ENCODE results near the gene KIF26B.
"Not testable (repeated sequence)": the region's sequence is repeated elsewhere in the genome, so short reads cannot be mapped to it uniquely, and the experiment has no call there.

Gene KIF26B

DNA sequence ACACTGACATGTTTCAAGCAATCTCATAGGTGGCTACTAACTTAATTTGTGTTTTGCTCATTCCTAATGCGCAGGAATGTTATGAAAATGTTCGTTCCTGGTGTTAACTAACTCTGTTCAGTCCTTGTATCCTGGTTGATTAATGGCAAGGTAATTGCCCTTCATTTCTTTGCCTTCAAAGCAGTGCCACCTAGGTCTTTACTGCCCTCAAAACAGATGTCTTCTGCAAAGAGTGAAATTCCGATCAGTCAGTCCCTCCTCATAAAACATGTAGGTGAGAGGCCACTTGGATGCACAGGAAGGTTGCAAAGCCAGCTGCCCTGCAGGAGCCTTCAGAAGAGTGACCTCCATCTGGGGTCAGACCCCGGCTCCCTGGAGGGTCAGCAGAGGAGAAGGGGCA, 179.4 kb downstream of the KIF26B start:
- Histone ChIP-seq H3K27me3 (ENCODE audit: control insufficient read depth, insufficient read depth, low read length) (no peaks in the 10 kb centered on the region), H3K27ac (ENCODE audit: low read depth, low read length) (no peak overlapping the region), H3K4me3 (ENCODE audit: low read length) (no peak overlapping the region), H3K9ac (ENCODE audit: low read length) (no peak overlapping the region), H3K4me1 (ENCODE audit: control insufficient read depth, insufficient read depth, low read length) (no peaks in the 10 kb centered on the region), H3K36me3 (ENCODE audit: control insufficient read depth, insufficient read depth, low read length) (no peaks in the 10 kb centered on the region)

DNA sequence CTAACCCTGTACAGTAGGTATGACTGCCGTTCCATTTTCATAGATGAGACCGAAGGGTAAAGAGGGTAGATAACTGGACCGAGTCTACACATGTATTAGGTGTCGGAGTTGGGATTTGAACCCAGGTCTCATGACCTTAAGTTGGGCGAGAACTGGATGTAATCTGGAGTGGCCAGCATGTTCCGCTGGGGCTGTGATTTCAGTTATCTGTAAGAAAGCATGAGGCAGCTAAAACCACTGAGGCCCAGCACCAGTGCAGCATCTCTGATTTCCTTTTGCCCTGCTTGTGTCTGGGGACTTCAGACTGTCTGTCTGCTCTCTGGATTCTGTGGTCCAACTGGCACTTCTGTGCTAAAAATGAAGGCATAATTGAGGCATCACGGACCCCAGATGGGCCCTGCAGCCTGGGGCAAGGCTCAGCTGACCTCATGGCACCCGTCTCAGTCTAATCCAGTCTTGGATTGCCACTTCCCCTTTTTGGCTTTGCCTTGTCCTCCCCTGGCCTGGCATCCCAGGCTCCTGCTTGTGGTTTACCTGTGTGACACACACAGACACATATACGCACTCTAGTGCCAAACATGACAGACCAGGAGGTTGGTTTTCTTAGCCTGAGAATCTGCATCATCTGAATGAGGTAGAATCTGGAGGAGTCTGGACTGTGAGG, 180.2 kb downstream of the KIF26B start:
- H3K4me1 ChIP-seq (ENCODE audit: control insufficient read depth, insufficient read depth, low read length) = no peaks in the 10 kb centered on the region
- no peaks in the 10 kb centered on the region for H3K27me3 ChIP-seq (ENCODE audit: control insufficient read depth, insufficient read depth, low read length)
- no peak overlapping the region for H3K9ac ChIP-seq (ENCODE audit: low read length)
- H3K27ac ChIP-seq (ENCODE audit: low read depth, low read length) = no peak overlapping the region
- H3K4me3 ChIP-seq (ENCODE audit: low read length) = no peak overlapping the region
- H3K36me3 ChIP-seq (ENCODE audit: control insufficient read depth, insufficient read depth, low read length) = no peaks in the 10 kb centered on the region

DNA sequence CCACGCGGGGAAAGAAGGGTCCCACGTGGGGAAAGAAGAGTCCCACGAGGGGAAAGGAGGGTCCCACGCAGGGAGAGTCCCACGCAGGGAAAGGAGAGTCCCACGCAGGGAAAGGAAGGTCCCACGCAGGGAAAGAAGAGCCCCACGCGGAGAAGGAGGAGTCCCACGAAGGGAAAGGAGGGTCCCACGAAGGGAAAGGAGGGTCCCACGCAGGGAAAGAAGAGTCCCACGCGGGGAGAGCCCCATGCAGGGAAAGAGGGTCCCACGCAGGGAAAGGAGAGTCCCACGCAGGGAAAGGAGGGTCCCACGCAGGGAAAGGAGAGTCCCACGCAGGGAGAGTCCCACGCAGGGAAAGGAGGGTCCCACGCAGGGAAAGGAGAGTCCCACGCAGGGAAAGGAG, 180.9 kb downstream of the KIF26B start:
- H3K36me3 ChIP-seq (ENCODE audit: control insufficient read depth, insufficient read depth, low read length); H3K27me3 ChIP-seq (ENCODE audit: control insufficient read depth, insufficient read depth, low read length); H3K27ac ChIP-seq (ENCODE audit: low read depth, low read length); H3K9ac ChIP-seq (ENCODE audit: low read length); H3K4me1 ChIP-seq (ENCODE audit: control insufficient read depth, insufficient read depth, low read length); H3K4me3 ChIP-seq (ENCODE audit: low read length): not testable (repeated sequence)

DNA sequence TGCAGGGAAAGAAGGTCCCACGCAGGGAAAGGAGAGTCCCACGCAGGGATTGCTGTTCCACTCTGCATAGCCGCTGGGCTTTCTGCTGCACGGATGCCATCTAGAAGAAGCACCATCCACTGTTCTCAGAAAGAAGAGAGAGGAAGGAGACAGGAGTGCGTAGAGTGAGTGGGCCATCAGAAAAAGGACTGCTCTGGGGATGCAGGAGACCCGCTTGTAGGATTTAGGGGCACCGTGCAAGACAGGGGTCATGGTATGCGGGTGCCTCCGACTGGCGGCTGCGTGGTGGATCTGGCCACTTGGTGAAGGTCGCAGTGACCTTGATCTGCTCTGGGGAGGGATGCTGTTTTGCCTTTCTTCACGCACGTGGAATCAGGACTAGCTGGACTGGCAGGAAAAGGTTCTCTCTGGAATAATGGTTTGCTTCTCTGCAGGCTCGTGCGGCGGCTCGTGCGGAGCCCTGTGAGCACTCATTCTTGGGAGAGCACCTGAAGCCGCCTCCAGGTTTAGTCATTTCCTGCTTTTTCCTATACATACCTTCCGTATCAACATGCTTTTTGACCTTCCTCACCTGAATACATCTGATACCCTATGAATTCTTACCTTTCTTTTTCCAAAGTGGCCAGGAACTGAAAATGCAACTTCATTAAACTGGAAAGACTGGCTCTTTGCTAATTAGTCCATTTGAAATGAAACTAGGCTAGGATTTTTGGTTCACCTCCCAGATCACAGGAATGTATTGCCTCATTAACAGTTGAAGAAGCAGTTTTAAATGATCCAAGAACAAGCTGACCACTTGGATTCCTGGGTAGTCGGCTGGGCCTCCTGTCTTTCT, 181.6 kb downstream of the KIF26B start:
- Histone ChIP-seq H3K9ac (ENCODE audit: low read length) (no peak overlapping the region), H3K4me3 (ENCODE audit: low read length) (no peak overlapping the region), H3K36me3 (ENCODE audit: control insufficient read depth, insufficient read depth, low read length) (no peaks in the 10 kb centered on the region), H3K4me1 (ENCODE audit: control insufficient read depth, insufficient read depth, low read length) (no peaks in the 10 kb centered on the region), H3K27ac (ENCODE audit: low read depth, low read length) (no peak overlapping the region), H3K27me3 (ENCODE audit: control insufficient read depth, insufficient read depth, low read length) (no peaks in the 10 kb centered on the region)

GRCh38 chr1:245336984-245337355, 182.2 kb downstream of the KIF26B start:
- H3K36me3 ChIP-seq (ENCODE audit: control insufficient read depth, insufficient read depth, low read length); H3K4me1 ChIP-seq (ENCODE audit: control insufficient read depth, insufficient read depth, low read length); H3K27me3 ChIP-seq (ENCODE audit: control insufficient read depth, insufficient read depth, low read length); H3K9ac ChIP-seq (ENCODE audit: low read length); H3K4me3 ChIP-seq (ENCODE audit: low read length); H3K27ac ChIP-seq (ENCODE audit: low read depth, low read length): not testable (repeated sequence)

DNA sequence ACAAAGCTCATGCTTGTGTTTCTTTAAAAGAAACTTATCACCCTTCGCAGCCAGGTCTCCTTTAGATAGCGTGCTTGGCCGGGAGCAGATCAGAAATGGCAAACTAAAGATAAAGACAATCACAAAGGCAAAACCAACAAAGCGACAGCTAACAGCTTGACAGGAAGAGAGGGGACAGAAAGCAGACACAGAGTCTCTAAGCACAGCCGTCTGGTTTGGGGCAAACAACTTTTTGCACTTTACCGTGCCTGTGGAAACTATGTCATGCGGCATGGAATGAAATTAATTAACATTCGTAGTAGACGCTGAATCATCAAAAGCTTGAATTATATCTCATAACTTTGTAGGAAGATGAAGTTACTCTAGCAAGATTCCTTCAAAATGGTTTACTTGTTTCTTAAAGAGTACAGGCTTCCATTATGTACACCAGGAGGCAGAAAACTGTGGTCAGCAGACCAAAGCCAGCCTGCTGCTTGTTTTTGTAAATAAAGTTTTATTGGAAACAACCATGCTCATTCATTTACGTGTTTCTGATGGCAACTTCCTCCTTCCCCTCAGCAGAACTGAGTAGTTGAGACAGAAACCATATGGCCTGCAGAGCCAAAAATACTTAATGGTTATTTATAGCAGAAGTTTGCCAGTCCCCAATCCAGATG, 183.2 kb downstream of the KIF26B start:
- Histone ChIP-seq H3K4me3 (ENCODE audit: low read length) (no peak overlapping the region), H3K4me1 (ENCODE audit: control insufficient read depth, insufficient read depth, low read length) (no peaks in the 10 kb centered on the region), H3K27ac (ENCODE audit: low read depth, low read length) (no peak overlapping the region)

GRCh38 chr1:245338485-245338877, 183.7 kb downstream of the KIF26B start:
- no peak overlapping the region for H3K27ac ChIP-seq (ENCODE audit: low read depth, low read length)
- H3K4me3 ChIP-seq (ENCODE audit: low read length) = no peak overlapping the region
- no peaks in the 10 kb centered on the region for H3K27me3 ChIP-seq (ENCODE audit: control insufficient read depth, insufficient read depth, low read length)
- no peaks in the 10 kb centered on the region for H3K36me3 ChIP-seq (ENCODE audit: control insufficient read depth, insufficient read depth, low read length)
- H3K4me1 ChIP-seq (ENCODE audit: control insufficient read depth, insufficient read depth, low read length) = no peaks in the 10 kb centered on the region
- no peak overlapping the region for H3K9ac ChIP-seq (ENCODE audit: low read length)

More for the DNA sequence above, 183.2 kb downstream of the KIF26B start:
- H3K27me3 ChIP-seq (ENCODE audit: control insufficient read depth, insufficient read depth, low read length) = no peaks in the 10 kb centered on the region
- H3K9ac ChIP-seq (ENCODE audit: low read length) = no peak overlapping the region
- no peaks in the 10 kb centered on the region for H3K36me3 ChIP-seq (ENCODE audit: control insufficient read depth, insufficient read depth, low read length)

GRCh38 chr1:245341743-245342142, 187.0 kb downstream of the KIF26B start:
- no peak overlapping the region for H3K9ac ChIP-seq (ENCODE audit: low read length)
- H3K27me3 ChIP-seq (ENCODE audit: control insufficient read depth, insufficient read depth, low read length) = no peaks in the 10 kb centered on the region
- no peaks in the 10 kb centered on the region for H3K36me3 ChIP-seq (ENCODE audit: control insufficient read depth, insufficient read depth, low read length)
- no peak overlapping the region for H3K27ac ChIP-seq (ENCODE audit: low read depth, low read length)
- no peaks in the 10 kb centered on the region for H3K4me1 ChIP-seq (ENCODE audit: control insufficient read depth, insufficient read depth, low read length)
- H3K4me3 ChIP-seq (ENCODE audit: low read length) = no peak overlapping the region

GRCh38 chr1:245345191-245345884, 190.6 kb downstream of the KIF26B start:
- no peak overlapping the region for H3K9ac ChIP-seq (ENCODE audit: low read length)
- no peak overlapping the region for H3K4me3 ChIP-seq (ENCODE audit: low read length)
- no peak overlapping the region for H3K27ac ChIP-seq (ENCODE audit: low read depth, low read length)
- H3K36me3 ChIP-seq (ENCODE audit: control insufficient read depth, insufficient read depth, low read length) = no peaks in the 10 kb centered on the region
- H3K27me3 ChIP-seq (ENCODE audit: control insufficient read depth, insufficient read depth, low read length) = no peaks in the 10 kb centered on the region
- H3K4me1 ChIP-seq (ENCODE audit: control insufficient read depth, insufficient read depth, low read length) = no peaks in the 10 kb centered on the region

- Histone ChIP-seq H3K27me3 (ENCODE audit: control insufficient read depth, insufficient read depth, low read length) (no peaks in the 10 kb centered on the region), H3K4me3 (ENCODE audit: low read length) (no peak overlapping the region), H3K36me3 (ENCODE audit: control insufficient read depth, insufficient read depth, low read length) (no peaks in the 10 kb centered on the region), H3K9ac (ENCODE audit: low read length) (no peak overlapping the region), H3K27ac (ENCODE audit: low read depth, low read length) (no peak overlapping the region), H3K4me1 (ENCODE audit: control insufficient read depth, insufficient read depth, low read length) (no peaks in the 10 kb centered on the region)
Observed at GRCh38 chr1:245348626-245349025, 193.8 kb downstream of the KIF26B start.

DNA sequence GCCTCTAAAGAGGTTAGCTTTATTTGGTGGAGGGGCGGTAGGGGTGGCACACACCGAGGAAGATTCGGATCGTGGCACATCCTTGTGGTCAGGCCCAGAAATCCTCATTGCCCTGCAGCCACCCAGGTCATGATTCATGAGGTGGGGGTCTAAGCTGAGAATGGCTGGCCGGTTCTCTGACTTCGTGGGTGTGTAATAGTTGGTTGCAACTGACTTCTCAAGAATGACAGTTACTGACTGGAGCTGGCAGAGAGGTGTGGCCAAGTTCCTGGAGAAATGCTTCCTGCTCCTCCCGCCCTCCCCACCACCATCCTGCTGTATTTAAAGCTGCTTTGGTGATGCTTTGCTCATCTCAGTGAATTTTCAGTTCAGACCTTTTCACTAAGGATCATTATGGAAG, 198.6 kb downstream of the KIF26B start:
- Histone ChIP-seq H3K9ac (ENCODE audit: low read length) (no peak overlapping the region), H3K4me1 (ENCODE audit: control insufficient read depth, insufficient read depth, low read length) (no peaks in the 10 kb centered on the region), H3K27ac (ENCODE audit: low read depth, low read length) (no peak overlapping the region), H3K27me3 (ENCODE audit: control insufficient read depth, insufficient read depth, low read length) (no peaks in the 10 kb centered on the region), H3K36me3 (ENCODE audit: control insufficient read depth, insufficient read depth, low read length) (no peaks in the 10 kb centered on the region), H3K4me3 (ENCODE audit: low read length) (no peak overlapping the region)
